Skin epidermis (tissue), 12 donors: Measurements from ENCODE around the gene SPRTN.

ENCODE experiments used
- H3K27ac ChIP-seq, 21 experiments: fragments of 200-600 bp; sonication (generic) in 11 of 21; one replicate each; pipeline ENCODE4 v1.5.0; 2020; ENCODE audit warnings: mild to moderate bottlenecking in 3 of 21, inconsistent platforms in 2 of 21, moderate library complexity in 2 of 21
- H3K4me3 ChIP-seq, 7 experiments: fragments of 200-600 bp; sonication (generic) in 2 of 7; one replicate each; pipeline ENCODE4 v1.5.0; 2020; ENCODE audit warnings: inconsistent platforms in 2 of 7, mild to moderate bottlenecking in 2 of 7, moderate library complexity in 1 of 7

The SPRTN gene

DNA sequence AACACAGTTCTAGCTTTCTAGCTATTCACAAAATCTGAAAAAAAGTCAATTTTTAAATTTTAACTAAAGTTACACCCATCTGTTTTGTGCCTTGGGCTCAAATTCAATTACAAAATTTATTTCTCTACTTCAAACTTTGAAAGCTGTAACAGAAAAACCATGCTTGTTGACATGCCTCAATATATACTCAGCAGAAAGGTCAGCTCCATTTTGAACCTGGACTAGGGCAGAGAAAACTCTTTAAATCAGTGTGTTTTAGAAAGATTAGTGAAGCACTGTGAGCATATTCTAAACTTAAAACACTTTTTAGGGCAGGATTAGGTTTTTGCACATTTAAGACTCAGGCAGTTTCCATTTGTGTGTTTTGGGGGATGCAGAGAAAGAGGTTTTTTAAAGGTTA, 34.4 kb downstream of the SPRTN start:
- Histone ChIP-seq H3K4me3 (no peak overlapping the region), H3K27ac (no peak overlapping the region)

- Histone ChIP-seq H3K27ac (no peak overlapping the region), H3K4me3 (no peak overlapping the region)
Observed at GRCh38 chr1:231374394-231374793, 36.3 kb downstream of the SPRTN start.

- no peak overlapping the region for H3K27ac ChIP-seq
- no peak overlapping the region for H3K4me3 ChIP-seq
Observed at GRCh38 chr1:231376101-231376500, 38.0 kb downstream of the SPRTN start.

GRCh38 chr1:231376875-231377549, 38.9 kb downstream of the SPRTN start:
- Histone ChIP-seq H3K4me3 (no peak overlapping the region), H3K27ac (peak overlapping the region in 2 of 21 experiments; percentile 8 to 50)

DNA sequence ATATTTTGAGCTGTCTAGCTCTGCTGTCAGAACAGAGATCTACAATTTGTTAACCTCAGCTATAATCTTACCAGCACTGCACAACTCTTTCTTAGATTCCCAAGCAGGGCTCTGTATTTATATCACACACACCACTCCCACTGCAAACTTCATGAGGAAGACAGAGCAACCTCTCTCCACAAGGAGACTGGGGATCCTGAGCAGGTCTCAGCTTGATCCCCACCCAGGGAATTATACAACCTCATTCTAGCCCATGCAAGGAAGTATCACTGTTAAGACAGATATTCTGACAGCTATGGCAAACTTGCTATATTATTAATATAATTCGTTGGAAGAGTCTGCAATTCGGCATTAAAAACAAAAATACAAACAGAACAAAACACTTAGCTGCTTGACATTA, 43.6 kb downstream of the SPRTN start:
- Histone ChIP-seq H3K4me3 (no peak overlapping the region), H3K27ac (peak overlapping the region in 2 of 21 experiments; percentile 12 to 44)

- no peak overlapping the region for H3K4me3 ChIP-seq
- H3K27ac ChIP-seq: peak overlapping the region in 3 of 21 experiments; percentile 17 to 65 (median 44)
Observed at GRCh38 chr1:231382426-231382825, 44.3 kb downstream of the SPRTN start.

DNA sequence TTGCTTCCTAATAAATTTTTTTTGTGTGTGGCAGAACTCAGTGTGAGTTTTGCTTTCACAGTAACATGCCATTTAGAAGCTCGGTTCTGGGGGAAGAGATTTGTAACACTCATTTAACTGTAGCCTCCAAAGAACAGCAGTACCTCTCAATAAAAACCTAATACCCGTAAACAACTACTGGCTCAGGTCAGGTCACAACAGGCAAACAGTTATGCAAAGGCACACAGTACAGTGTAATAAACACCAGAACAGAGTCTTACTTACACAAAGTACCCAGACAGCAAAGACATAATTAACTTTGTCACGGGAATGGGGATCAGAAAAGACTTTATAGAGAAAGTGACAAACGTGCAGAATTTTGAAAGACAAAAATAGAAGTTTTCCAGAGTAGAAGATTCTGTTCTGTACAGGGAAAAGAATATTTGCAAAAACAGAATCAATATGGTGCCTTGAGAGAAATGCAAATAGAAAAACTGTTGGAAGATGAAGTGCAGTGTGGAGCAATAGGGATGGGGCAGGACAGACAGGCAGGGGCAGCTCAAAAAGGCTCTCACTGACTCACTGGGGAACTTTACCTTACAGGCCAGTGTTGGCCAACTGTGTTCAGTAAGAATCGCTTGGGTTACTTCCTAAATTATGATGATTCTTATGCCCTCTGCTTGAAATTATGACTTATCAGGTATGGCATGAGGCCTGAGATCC, 45.2 kb downstream of the SPRTN start:
- Histone ChIP-seq H3K27ac (peak overlapping the region in 5 of 21 experiments; percentile 0 to 65 (median 26)), H3K4me3 (no peak overlapping the region)

DNA sequence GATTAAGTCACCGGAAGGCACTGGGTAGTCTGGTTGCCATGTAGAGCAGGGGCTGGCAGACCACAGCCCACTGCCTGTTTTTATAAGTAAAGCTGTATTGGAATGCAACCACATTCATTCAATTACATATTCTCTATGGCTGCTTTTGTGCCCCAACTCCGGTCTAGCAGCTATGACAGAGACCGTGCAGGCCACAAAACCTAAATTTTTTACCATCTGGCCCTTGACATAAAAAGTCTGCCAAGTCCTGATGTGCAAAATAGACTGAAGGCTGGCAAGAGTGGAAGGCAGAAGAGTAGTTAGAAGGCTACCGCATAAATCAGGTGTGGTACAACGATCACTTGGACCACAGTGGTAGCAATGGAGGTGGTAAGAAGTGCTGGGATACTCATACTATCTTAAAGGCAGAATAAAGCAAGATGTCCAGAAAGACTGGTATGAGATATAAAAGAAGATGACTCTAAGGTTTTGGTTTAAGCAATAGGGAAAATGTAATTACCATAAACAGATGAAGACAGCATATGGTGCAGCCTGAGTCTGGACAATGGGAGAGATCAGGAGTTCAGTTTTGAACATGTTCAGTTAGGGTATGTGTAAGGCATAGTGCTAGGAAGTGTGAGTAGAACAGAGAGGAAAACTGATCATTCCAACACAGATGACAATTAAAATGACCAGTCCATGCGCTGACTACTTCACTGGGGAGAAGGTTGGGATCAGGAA, 46.8 kb downstream of the SPRTN start:
- no peak overlapping the region for H3K4me3 ChIP-seq

DNA sequence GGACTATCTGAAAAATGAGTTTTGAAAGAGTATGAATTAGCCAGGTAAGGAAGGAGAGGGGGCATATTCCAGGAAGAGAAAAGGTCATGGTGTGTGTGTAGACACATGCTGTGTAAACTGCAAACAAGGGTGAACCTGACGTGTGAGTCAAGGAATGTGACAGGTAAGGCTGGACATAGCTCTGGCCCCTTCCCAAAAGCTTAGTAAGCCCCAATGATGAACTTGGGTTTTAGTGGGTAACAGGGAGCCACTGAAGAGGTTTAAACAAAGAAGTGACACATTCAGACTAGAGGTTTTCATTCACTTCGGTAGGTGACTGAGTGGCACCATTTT, 47.3 kb downstream of the SPRTN start:
- no peak overlapping the region for H3K4me3 ChIP-seq
- peak overlapping the region in 1 of 21 experiments; percentile 11 for H3K27ac ChIP-seq

More for the DNA sequence above, 46.8 kb downstream of the SPRTN start:
- H3K27ac ChIP-seq: peak overlapping the region in 2 of 21 experiments; percentile 11 to 53

GRCh38 chr1:231386466-231386865, 48.4 kb downstream of the SPRTN start:
- no peak overlapping the region for H3K4me3 ChIP-seq
- H3K27ac ChIP-seq: no peak overlapping the region

DNA sequence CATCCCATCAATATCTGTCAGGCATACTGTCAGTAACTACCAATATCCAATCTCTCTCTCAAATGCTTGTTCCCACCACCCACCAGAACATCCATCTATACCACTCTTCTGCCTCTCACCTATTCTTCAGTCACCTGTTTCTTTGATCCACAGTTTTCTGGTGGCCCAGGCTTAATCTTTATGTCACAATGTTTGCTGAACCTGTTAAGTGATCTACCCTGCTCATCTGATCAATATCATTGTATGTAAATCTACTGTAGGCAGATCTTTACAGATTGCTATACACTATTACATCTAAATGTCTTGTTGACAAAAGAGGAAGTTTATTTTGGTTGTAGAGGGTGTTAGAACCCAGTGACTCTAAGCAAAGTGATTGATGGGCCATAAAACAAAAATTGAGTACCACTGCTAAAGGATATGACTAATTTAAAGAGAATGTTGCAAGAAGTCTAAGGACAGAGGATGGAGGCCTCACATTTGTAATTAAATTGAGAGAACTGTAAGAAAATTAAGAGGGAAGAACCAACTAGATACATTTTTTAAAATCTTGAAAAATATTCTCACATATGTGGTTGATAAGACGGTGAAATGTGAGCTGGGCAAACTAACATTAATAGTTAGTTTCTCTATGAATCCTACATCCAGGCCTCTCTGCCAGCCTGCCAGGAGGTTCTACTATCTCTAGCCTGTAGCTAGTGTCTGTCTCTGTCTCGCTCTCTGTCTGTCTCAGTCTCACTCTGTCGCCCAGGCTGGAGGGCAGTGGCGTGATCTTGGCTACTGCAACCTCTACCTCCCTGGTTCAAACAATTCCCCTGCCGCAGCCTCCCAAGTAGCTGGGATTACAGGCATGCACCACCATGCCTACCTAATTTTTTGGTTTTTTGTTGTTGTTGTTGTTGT, 49.9 kb downstream of the SPRTN start:
- H3K4me3 ChIP-seq: no peak overlapping the region
- peak overlapping the region in 1 of 21 experiments; percentile 12 for H3K27ac ChIP-seq

DNA sequence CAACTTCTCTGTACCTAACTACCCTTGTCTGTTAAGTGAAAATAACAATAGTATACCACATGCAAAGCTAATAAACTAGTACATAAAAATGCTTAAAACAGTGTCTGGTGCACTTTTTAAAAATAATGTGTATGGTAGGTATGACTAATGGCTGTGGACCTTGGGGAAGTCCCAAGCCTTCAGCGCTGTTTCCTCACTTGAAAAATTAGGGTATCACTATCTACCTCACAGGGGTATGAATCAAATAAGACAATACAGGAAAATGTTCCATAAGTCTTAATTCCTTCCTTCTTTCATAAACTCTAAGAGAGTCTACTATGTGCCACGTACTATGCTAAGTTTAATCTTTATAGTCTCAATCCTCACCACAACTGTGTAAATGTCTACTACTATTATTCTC, 52.0 kb downstream of the SPRTN start:
- H3K27ac ChIP-seq: no peak overlapping the region
- H3K4me3 ChIP-seq: no peak overlapping the region

DNA sequence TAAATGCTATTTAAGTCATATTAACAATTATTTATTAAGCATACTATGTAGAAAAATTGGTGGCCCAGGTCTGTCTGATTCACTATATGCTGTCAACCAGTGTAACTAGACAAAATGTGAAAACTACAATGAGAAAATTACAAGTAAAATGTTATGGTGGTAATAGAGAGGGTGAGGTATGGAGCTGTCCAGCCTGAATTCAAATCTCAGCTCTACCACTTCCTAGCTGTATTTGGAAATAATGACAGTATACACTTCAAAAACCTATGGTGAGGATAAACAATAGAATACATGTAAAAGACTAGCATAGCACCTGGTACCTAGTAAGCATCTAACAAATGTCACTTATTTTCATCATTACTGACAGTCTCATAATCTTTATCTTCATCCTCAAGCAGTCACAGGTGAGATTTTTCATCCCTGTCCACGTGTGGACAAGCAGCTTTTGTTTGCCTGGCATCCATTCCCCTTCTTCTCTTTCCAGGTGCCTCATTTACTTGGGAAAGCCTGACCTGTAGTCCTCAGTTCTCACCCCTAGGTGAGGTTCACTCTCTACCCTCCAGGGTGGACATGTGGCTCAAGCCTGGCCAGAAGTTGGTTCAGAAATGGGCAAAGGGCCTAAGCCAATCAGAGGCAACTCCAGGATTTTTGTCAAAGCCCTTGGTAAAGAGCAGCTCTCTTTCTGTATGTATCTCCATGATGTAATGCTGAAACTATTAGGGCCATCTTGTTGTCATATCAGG, 54.5 kb downstream of the SPRTN start:
- no peak overlapping the region for H3K27ac ChIP-seq
- no peak overlapping the region for H3K4me3 ChIP-seq

DNA sequence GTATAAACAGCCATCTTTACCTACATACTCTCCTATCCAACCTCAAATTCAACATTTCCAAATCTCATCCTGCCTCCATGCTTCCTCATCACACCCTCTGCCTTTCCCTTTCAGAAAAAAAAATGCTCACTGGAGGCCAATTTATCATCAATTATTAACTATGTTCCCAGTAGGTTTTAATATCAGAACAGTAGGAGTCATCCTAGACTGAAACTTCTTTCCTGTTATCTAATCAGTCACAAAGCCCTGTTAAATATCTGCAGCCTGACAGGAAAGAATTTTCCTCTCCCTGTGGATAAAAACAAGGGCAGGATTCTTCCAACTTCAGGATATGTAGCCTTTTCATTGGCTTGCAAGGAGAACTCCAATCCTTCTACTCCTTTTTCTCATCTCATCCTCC, 55.6 kb downstream of the SPRTN start:
- Histone ChIP-seq H3K27ac (peak overlapping the region in 1 of 21 experiments; percentile 52), H3K4me3 (no peak overlapping the region)

- Histone ChIP-seq H3K4me3 (no peak overlapping the region), H3K27ac (peak overlapping the region in 15 of 21 experiments; percentile 11 to 75 (median 53))
Observed at GRCh38 chr1:231395076-231395997, 57.2 kb downstream of the SPRTN start.

DNA sequence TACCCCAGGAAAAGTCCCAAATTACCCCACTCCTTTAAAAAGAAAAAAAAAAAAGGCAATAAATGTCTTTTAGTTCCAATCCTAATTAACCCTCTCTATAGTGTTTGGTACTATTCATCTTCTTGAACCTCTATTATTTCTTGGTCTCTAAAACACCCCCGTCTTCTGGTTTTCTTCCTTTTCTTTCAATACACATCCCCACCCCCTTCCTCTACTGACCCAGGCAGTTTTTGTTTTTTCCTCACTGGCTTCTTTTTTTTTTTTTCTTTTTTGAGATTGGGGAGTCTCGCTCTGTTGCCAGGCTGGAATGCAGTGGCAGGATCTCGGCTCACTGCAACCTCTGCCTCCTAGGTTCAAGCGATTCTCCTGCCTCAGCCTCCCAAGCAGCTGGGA, 57.9 kb downstream of the SPRTN start:
- H3K4me3 ChIP-seq: no peak overlapping the region
- peak overlapping the region in 9 of 21 experiments; percentile 11 to 75 (median 54) for H3K27ac ChIP-seq

DNA sequence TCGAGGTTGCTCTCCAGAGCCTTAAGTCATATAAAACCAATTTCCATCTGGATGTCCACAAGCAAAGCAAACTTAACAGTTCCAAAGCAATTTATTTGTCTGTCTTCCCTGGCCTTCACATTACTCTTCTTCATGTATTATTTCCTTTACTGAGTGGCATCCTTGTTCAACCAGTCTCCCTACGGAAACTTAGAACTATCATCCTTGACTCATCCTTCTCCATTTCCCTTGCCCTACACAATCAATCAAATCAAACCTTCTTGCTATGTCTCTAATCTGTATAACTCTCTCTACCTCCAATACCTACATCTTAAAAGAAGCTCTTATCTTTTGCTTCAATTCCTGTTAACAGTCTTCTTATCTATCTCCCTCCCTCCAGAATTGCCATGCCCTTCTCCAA, 58.5 kb downstream of the SPRTN start:
- Histone ChIP-seq H3K4me3 (no peak overlapping the region), H3K27ac (peak overlapping the region in 5 of 21 experiments; percentile 25 to 75 (median 56))
